ENCODE results near the gene RFX4.

The RFX4 gene

GRCh38 chr12:106712768-106713167 lies 130.0 kb downstream of the RFX4 start:
- no peak for TF ChIP-seq CTCF (IDR thresholded peaks at IDR 0.05; ENCODE audit: control insufficient read depth, extremely low read depth, insufficient read depth)
- no peak for DNase-seq (ENCODE audit: low read depth)
- no peak overlapping the region for H3K4me3 ChIP-seq (ENCODE audit: low read depth, low read length)

GRCh38 chr12:106714926-106715325 lies 132.1 kb downstream of the RFX4 start:
- no peak for TF ChIP-seq CTCF (IDR thresholded peaks at IDR 0.05; ENCODE audit: control insufficient read depth, extremely low read depth, insufficient read depth)
- DNase-seq (ENCODE audit: low read depth): no peak

GRCh38 chr12:106715582-106715981 lies 132.8 kb downstream of the RFX4 start:
- no peak for DNase-seq (ENCODE audit: low read depth)
- TF ChIP-seq CTCF (IDR thresholded peaks at IDR 0.05; ENCODE audit: control insufficient read depth, extremely low read depth, insufficient read depth): no peak
- no peak overlapping the region for H3K4me3 ChIP-seq (ENCODE audit: low read depth, low read length)

More at GRCh38 chr12:106714926-106715325, 132.1 kb downstream of the RFX4 start:
- no peak overlapping the region for H3K4me3 ChIP-seq (ENCODE audit: low read depth, low read length)

- no peak for DNase-seq (ENCODE audit: low read depth)
- H3K4me3 ChIP-seq (ENCODE audit: low read depth, low read length): no peak overlapping the region
- no peak for TF ChIP-seq CTCF (IDR thresholded peaks at IDR 0.05; ENCODE audit: control insufficient read depth, extremely low read depth, insufficient read depth)
These were observed 134.9 kb downstream of the RFX4 start for GRCh38 chr12:106717673-106718072.

GRCh38 chr12:106719879-106720278 lies 137.1 kb downstream of the RFX4 start:
- no peak overlapping the region for H3K4me3 ChIP-seq (ENCODE audit: low read depth, low read length)
- DNase-seq (ENCODE audit: low read depth): no peak
- no peak for TF ChIP-seq CTCF (IDR thresholded peaks at IDR 0.05; ENCODE audit: control insufficient read depth, extremely low read depth, insufficient read depth)

GRCh38 chr12:106720696-106721095 lies 137.9 kb downstream of the RFX4 start:
- no peak for TF ChIP-seq CTCF (IDR thresholded peaks at IDR 0.05; ENCODE audit: control insufficient read depth, extremely low read depth, insufficient read depth)
- H3K4me3 ChIP-seq (ENCODE audit: low read depth, low read length): no peak overlapping the region
- DNase-seq (ENCODE audit: low read depth): no peak

- no peak for DNase-seq (ENCODE audit: low read depth)
- TF ChIP-seq CTCF (IDR thresholded peaks at IDR 0.05; ENCODE audit: control insufficient read depth, extremely low read depth, insufficient read depth): no peak
- H3K4me3 ChIP-seq (ENCODE audit: low read depth, low read length): no peak overlapping the region
These were observed 139.1 kb downstream of the RFX4 start for GRCh38 chr12:106721915-106722314.
